ENCODE results near the gene VSTM2B. TPM values are rescaled to one million over a fixed set of nuclear protein-coding genes. Genes with fewer than 3 reads are reported as not detected.

The VSTM2B gene
- total RNA-seq, 1 experiment from 2014 or later: not detected

- Histone ChIP-seq H3K4me3 (ENCODE audit: low read depth, low read length) (no peak overlapping the region), H3K9me3 (no peaks in the 10 kb centered on the region), H3K27me3 (replicated peaks; ENCODE audit: control insufficient read depth, insufficient read depth, low read length) (no peaks in the 10 kb centered on the region), H3K36me3 (ENCODE audit: control insufficient read depth, insufficient read depth, low read length) (no peaks in the 10 kb centered on the region), H3K4me1 (no peaks in the 10 kb centered on the region)
- Mint-ChIP-seq H3K27me3 (ENCODE audit: insufficient read depth, unreplicated experiment) (peaks cover 5% of the 10 kb centered on the region), H3K4me3 (ENCODE audit: unreplicated experiment) (no peak overlapping the region), H3K9me3 (ENCODE audit: unreplicated experiment) (no peaks in the 10 kb centered on the region), H3K36me3 (ENCODE audit: insufficient read depth, unreplicated experiment) (no peaks in the 10 kb centered on the region), H3K4me1 (ENCODE audit: low read depth, unreplicated experiment) (no peaks in the 10 kb centered on the region), H3K27ac (ENCODE audit: unreplicated experiment) (no peak overlapping the region)
- POLR2A ChIA-PET: no interaction called here
- CTCF ChIA-PET: no interaction called here
- TF ChIP-seq, protein P1, sequence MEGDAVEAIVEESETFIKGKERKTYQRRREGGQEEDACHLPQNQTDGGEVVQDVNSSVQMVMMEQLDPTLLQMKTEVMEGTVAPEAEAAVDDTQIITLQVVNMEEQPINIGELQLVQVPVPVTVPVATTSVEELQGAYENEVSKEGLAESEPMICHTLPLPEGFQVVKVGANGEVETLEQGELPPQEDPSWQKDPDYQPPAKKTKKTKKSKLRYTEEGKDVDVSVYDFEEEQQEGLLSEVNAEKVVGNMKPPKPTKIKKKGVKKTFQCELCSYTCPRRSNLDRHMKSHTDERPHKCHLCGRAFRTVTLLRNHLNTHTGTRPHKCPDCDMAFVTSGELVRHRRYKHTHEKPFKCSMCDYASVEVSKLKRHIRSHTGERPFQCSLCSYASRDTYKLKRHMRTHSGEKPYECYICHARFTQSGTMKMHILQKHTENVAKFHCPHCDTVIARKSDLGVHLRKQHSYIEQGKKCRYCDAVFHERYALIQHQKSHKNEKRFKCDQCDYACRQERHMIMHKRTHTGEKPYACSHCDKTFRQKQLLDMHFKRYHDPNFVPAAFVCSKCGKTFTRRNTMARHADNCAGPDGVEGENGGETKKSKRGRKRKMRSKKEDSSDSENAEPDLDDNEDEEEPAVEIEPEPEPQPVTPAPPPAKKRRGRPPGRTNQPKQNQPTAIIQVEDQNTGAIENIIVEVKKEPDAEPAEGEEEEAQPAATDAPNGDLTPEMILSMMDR (IDR thresholded peaks at IDR 0.05; ENCODE audit: insufficient read depth in 1 of 2, low read depth in 1 of 2, low read length in 1 of 2, severe bottlenecking in 1 of 2, unreplicated experiment in 1 of 2): no peak
- intact Hi-C loops (cut with micrococcal nuclease; ENCODE audit: unreplicated experiment): no loop called here
- no TSS peak for BruUV-seq (replicated peaks)
- DNase-seq: no peak
Measured at GRCh38 chr19:29504454-29504853, 21.3 kb upstream of the VSTM2B start.

- BruUV-seq (replicated peaks): no TSS peak
- TF ChIP-seq, protein P1 (IDR thresholded peaks at IDR 0.05; ENCODE audit: insufficient read depth in 1 of 2, low read depth in 1 of 2, low read length in 1 of 2, severe bottlenecking in 1 of 2, unreplicated experiment in 1 of 2): no peak
- Histone ChIP-seq H3K9me3 (no peaks in the 10 kb centered on the region), H3K36me3 (ENCODE audit: control insufficient read depth, insufficient read depth, low read length) (no peaks in the 10 kb centered on the region), H3K4me1 (no peaks in the 10 kb centered on the region), H3K27me3 (replicated peaks; ENCODE audit: control insufficient read depth, insufficient read depth, low read length) (no peaks in the 10 kb centered on the region), H3K4me3 (ENCODE audit: low read depth, low read length) (no peak overlapping the region)
- Mint-ChIP-seq H3K27ac (ENCODE audit: unreplicated experiment) (no peak overlapping the region), H3K9me3 (ENCODE audit: unreplicated experiment) (no peaks in the 10 kb centered on the region), H3K27me3 (ENCODE audit: insufficient read depth, unreplicated experiment) (peaks cover 3% of the 10 kb centered on the region), H3K4me1 (ENCODE audit: low read depth, unreplicated experiment) (no peaks in the 10 kb centered on the region), H3K36me3 (ENCODE audit: insufficient read depth, unreplicated experiment) (no peaks in the 10 kb centered on the region), H3K4me3 (ENCODE audit: unreplicated experiment) (no peak overlapping the region)
- intact Hi-C loops (cut with micrococcal nuclease; ENCODE audit: unreplicated experiment): no loop called here
- CTCF ChIA-PET: no interaction called here
- DNase-seq: no peak
- POLR2A ChIA-PET: no interaction called here
Measured at GRCh38 chr19:29505097-29505824, 20.5 kb upstream of the VSTM2B start.

GRCh38 chr19:29506619-29506911 lies 19.2 kb upstream of the VSTM2B start:
- CTCF ChIA-PET: no interaction called here
- no peaks in the 10 kb centered on the region for H3K9me3 ChIP-seq
- POLR2A ChIA-PET: no interaction called here
- Mint-ChIP-seq H3K4me3 (ENCODE audit: unreplicated experiment) (no peak overlapping the region), H3K9me3 (ENCODE audit: unreplicated experiment) (no peaks in the 10 kb centered on the region), H3K27ac (ENCODE audit: unreplicated experiment) (no peak overlapping the region), H3K27me3 (ENCODE audit: insufficient read depth, unreplicated experiment) (peaks cover 8% of the 10 kb centered on the region), H3K36me3 (ENCODE audit: insufficient read depth, unreplicated experiment) (no peaks in the 10 kb centered on the region), H3K4me1 (ENCODE audit: low read depth, unreplicated experiment) (no peaks in the 10 kb centered on the region)
- BruUV-seq (replicated peaks): no TSS peak
- TF ChIP-seq, protein P1 (IDR thresholded peaks at IDR 0.05; ENCODE audit: insufficient read depth in 1 of 2, low read depth in 1 of 2, low read length in 1 of 2, severe bottlenecking in 1 of 2, unreplicated experiment in 1 of 2): no peak
- H3K4me3 ChIP-seq (ENCODE audit: low read depth, low read length): no peak overlapping the region
- H3K4me1 ChIP-seq: no peaks in the 10 kb centered on the region
- no peaks in the 10 kb centered on the region for H3K27me3 ChIP-seq (replicated peaks; ENCODE audit: control insufficient read depth, insufficient read depth, low read length)
- DNase-seq: no peak
- intact Hi-C loops (cut with micrococcal nuclease; ENCODE audit: unreplicated experiment): no loop called here
- no peaks in the 10 kb centered on the region for H3K36me3 ChIP-seq (ENCODE audit: control insufficient read depth, insufficient read depth, low read length)

Data from Caco-2 (cell line).